OCI-LY7 (cell line): ENCODE results near the gene KDM6A.

ENCODE experiments used
- EZH2phosphoT487 ChIP-seq: fragments of 200-600 bp; sonication (generic); IDR thresholded peaks from 2 replicates; pipeline ENCODE4 v1.6.1; 2018; ENCODE audit warnings: low read depth, borderline replicate concordance, mild to moderate bottlenecking, mixed run types, antibody characterized with exemption, low read length, moderate library complexity, mixed read lengths
- TF ChIP-seq, protein P1 (sequence below): fragments of 200-600 bp; sonication (generic); conservative IDR thresholded peaks from 2 replicates; pipeline ENCODE4 v1.5.1; 2014; ENCODE audit warnings: mild to moderate bottlenecking, antibody characterized with exemption, low read length, moderate library complexity, mixed read lengths

DNA sequence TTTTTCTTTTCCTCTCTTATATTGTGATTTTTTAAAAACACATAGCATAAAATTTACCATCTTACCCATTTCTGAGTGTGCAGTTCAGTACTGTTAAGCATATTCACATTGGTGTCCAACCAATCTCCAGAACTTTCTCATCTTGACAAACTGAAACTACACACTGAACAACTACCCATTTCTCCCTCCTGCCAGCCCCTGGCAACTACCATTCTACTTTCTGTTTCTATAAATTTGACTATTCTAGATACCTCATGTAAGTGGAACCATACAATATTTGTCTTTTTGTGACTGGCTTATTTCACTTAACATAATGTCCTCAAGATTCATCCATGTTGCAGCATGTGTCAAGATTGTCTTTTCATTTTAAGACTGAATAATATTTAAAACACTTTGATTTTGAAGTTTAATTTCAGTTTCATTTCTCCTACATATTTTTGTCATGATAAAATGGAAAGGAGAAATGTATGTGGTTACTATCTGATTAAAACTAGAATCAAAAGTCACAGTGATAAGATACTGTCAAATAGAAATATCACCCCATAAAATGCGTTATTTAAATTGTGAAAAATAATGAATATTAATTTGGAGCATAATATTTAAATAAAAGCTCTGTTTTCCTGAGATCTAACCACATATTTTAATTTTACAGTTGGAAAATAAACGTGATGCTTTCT is 204.9 kb downstream of the KDM6A start:
- TF ChIP-seq, protein P1, sequence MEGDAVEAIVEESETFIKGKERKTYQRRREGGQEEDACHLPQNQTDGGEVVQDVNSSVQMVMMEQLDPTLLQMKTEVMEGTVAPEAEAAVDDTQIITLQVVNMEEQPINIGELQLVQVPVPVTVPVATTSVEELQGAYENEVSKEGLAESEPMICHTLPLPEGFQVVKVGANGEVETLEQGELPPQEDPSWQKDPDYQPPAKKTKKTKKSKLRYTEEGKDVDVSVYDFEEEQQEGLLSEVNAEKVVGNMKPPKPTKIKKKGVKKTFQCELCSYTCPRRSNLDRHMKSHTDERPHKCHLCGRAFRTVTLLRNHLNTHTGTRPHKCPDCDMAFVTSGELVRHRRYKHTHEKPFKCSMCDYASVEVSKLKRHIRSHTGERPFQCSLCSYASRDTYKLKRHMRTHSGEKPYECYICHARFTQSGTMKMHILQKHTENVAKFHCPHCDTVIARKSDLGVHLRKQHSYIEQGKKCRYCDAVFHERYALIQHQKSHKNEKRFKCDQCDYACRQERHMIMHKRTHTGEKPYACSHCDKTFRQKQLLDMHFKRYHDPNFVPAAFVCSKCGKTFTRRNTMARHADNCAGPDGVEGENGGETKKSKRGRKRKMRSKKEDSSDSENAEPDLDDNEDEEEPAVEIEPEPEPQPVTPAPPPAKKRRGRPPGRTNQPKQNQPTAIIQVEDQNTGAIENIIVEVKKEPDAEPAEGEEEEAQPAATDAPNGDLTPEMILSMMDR: no peak; the same call in 1 of the 2 replicates
- TF ChIP-seq EZH2phosphoT487: no peak
